GM19043 (cell line): ENCODE results near the gene PROX1.

Experiments
- ATAC-seq: cut with Tn5 transposase; IDR thresholded peaks from one replicate; pipeline ENCODE4 v1.9.1; 2021; ENCODE audit warnings: low read depth; ENCODE audit not compliant: unreplicated experiment

The PROX1 gene

DNA sequence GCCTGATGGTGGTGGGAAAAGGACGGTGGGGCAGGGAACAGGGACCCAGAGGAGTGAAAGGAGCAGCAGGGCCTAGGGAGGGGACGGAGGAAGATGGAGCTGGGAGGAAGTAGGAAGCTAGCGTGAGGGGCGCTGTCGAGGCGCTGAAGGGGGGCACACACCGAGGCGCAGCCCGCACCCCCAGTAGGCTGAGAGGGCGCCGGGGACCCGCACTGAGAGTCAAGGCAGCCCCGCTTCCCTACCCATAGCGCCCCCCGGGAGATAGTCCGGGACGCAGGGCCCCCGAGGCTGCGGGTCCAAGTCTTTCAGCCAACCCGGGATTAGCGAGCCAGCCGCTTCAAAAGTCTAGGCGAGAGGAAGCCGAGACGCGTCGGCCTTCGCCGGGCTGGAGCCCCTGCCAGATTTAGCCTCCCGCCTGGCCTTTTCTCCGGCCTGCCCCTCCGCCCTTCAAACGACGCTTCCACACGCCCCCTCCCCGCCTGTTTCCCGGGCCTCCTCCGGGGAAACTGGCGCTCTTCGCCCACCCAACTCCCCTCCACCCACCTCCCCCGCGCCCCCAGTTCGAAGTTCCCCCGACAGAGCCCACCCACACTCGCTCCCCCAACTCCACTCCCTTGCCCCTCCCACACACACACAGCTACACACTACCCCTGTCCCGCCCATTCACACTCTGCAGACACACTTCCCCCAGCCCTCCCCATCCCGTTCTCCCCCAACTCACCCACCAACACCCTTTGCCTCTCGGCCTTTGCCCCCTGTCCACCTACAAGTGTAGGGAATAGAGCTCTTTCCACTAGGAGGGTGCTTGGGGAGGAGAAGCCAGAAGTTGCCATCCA is 7.8 kb upstream of the PROX1 start:
- no peak for ATAC-seq

DNA sequence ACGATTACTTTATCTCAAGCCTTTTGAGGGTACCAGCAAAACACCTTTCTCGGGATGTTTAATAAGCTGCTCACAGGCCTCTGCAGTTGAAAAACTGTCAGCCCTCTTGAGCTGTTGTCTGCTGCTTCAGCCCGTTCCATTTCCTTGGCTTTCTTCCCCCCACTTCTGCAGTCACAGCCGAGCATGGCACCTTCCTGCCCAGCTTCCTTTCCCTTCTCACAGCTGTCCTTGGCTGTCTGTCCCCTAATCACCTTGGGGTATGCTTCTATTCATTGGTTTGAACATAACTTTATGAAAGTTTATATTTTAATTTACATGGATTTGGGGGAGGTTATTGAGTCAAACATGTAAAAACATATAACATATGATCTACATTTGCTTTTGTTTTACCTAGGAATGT is 6.9 kb upstream of the PROX1 start:
- ATAC-seq = no peak

DNA sequence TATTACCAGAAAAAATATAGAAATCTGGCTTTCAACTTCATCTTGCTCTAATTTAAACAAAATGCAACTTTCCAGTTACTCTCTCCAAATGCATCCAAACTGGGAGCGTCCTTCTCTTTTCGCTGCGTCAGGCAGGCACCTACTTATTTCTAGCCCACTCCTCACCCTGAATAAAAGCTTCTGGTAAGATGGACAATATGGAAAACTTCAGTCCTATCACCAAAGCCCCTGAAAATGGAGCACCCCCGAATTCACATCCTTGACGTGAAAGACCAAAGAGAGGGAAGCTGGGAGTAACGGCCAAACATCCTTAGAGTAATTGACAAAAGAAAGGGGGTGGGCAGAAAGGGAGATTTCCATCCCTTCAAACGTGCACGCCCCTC is 5.5 kb upstream of the PROX1 start:
- ATAC-seq = no peak

DNA sequence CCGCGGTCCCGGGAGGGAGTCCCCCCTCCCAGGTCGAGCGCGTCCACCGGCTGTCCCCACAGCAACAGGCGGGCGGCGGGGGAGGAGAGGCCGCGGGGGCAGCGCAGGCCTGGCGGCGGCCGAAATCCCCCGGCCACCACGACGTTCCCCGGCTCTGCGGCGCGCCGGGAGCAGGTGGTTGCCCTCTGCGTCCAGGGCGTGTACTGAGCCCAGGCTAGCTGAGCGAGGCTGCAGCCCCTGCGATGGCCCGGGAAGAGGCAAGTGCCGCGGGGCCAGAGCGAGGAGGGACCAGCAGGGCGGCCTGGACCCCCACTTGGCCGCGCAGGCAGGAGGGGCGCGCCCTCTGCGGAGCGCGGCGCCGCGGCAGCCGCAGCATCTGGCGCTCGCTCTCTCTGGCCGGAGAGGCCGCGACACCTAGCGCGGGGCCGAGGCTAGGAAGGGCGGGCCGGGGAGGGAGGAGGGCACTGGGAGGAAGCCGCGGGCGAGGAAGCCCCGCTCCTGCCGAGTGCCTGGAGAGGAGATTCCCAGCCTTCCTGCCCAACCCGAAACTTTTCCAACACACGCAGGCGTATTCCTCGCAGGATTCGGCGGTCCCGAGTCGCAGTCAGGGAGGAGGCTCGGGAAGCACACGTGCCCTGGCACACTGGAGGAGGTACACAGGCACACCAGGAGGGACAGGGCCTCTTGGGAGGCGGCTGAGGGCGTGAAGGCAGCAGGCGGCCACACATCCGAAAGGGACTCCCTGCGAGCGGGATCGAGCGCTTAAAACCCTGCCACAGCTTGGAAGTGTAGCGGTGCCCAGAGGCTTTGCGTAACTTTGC is 4.9 kb upstream of the PROX1 start:
- ATAC-seq = no peak

DNA sequence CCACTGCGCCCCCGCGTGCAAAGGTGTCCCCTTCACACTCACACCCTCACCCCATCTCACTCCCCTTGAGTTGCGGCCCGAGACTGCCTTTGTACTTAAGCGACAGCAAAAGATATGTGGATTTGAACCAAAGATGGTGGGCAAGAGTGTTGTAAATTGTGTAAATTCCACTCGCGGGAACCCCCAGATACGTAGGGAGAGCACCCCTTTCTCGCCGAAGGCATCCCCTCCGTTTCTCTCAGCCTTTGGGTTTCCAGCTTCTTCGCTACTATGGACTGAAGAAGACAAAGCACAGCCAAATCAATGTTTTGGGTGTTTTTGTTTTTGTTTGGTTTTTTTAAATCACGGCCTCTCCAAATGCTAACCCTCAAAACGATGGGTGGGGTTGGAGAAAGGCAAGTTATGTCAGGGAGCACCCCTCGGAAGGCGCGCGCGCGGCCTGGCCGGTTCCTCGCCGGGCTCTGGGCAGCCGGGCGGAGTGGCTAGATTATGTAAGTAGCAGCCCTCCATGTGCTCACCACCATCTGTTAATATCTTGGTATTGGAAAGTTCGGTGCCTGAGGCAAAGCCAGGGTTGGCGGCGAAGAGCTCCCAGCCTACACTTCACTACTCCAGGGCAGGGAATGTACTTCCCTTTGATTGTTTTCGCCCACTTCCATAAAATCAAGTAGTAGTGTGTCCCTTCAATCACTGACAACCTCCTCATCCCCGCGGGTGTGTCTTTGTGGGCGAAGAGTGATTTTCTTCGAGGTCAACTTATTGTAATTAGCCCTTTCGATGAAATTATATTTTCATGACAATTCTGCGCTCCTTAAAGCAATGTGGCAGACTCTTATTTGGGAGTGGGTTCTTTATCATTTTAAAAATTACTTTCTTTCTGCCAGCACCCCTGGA is 4.0 kb upstream of the PROX1 start:
- ATAC-seq = no peak

DNA sequence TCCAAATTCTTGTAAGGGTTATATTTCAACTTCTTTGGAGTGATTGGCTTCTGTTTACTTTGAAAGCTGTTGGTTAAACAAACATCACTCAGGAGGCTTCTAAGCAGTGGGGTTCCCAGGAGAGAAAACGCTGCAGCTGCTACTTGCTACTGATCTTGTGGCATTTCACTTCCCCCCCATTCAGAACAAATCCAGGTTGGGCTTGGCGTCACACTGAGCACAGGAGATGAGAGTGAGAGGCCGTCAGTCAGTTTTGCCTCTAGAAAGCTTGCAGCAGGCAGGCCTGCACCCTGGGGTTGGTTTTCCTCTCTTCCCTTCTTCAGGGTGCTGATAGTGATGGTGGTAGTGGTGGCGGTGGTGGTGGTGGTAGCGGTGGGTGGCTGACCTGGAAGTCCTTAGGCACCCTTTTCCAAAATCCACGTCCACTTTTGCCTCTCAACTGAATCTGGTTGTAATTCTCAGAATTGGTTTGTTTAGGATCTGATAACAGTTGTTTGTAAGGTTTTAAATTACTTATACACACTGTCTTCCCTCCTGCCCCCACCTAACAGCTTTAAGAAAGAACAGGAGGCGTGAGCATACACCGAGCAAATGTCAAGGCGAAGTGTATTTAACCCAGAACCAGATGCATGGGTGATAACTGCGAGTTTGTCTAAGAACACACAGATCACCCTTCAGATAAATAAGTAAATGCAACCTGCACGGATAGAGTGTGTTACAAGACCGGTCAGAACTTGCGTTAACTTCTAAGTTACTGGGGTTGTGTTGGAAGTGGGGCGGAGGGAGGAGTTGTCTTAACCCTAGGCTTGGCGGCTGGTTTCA is 3.2 kb upstream of the PROX1 start:
- ATAC-seq = no peak

DNA sequence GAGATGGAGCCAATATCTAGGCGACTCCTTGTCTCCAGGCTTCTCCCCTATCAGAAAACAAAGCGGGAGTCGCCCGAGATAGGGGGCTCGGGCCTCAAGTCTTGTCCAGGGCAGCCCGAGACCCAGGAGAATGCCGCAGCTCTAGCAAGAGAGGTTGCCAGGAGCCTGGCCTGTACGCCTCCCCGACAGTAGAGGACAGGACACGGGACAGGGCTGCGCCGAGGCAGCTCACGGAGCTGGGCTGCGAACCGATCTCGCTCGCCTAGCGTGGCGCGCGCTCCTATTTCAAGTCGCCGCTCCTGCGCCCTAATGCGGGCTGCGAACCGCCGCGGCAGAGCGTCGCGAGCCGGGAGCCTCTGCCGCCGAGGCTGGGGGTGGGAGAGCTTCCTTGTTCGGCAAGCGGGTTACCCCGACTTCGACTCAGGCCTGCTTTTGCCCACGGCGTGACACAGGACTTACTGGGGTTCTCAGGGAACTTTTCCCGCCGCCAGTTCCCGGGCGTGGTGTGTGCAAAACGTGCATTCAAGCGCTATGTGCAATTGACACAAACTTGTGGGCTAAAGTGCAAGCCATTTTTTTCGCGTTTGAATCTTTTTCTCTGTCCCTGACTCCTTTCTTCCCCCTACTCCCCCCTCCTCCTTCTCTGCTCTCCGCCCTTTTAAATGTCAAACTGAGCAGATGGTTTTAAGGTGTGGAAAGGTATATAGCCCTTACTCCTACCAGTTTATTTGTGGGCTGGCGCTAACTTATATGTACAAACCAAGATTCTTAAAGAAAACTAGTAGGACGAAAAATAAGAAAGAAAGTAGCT is 2.4 kb upstream of the PROX1 start:
- ATAC-seq = no peak

DNA sequence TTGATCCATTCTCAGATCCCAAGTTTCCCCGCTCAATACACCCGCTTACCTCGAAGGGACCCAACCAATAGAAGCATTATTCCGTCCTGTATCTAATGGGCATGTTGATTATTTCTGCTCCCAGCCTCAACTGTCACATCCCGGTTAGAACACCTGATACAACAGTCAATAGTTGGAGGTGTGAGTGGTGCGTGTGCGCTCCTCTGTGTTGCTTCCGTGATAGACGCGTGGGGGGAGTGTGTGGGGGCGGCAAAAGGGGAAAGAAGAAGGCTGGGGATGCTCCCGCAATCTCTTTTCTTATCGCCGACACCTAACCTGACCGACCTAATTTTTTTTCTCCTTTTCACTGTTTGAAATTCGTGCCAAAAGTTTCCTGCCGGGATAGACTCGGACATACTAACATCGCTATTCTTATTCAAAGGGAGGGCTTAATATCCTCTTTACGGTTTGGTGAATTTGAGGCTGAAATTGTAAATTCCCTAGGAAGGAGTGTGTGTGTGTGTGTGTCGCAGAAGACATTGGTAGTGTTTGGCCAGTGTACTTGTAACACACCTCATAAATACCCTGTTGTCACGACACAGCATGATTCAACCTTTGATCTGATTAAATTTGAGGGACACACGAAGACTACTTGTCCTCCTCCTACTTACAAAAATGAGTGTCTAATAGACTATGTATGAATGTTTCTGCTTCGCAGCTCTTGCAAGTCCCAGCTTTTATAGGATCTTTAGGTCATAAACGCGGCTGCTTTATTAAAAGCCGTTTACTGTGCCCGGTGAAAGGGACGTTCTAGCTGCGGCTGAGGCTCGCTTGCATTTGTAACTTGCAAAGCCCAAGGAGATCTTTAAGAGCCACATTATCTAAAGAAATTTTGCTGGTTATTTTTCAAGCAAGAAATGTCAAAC is 1.5 kb upstream of the PROX1 start:
- no peak for ATAC-seq

DNA sequence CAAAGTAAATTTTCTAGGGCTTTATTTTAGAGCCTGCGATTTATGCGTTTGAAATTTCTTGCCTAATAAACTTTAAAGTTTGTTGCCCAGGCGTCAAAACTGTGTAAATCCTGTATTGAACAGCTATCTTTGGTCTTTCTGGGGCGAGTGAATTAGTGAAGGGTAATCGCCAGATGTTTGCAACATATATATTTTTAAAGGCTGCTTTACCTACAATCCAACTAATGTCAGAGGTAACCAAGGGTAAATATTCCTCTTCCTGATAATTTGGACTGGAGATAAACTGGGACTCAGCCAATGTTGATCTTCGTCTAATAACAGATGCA is 885 bp upstream of the PROX1 start:
- no peak for ATAC-seq

DNA sequence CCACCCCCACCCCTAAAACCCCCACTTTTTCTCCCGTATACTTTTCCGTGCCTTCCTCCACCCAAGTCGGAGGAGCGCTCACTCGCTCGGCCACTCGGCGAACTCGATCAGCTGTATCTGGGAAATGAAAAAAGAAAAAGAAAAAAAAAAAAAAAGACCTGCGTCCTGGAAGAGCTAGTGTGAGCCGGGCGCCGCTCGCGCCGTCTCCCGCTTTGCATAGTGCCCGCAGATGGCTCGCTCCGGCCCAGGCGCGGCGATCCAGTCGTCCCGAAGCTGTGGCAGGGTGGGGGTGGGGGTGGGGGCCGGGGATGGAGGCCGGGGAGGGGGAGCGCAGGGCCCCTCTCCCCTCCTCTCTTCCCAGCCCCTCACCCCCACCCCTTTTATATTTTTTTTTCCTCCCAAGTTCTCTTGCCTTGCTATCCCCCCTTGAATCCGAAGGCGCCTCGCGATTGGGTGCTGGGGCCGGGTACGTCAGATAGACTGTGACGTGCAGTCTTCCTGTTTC is 299 bp upstream of the PROX1 start:
- ATAC-seq = peak; percentile 76

DNA sequence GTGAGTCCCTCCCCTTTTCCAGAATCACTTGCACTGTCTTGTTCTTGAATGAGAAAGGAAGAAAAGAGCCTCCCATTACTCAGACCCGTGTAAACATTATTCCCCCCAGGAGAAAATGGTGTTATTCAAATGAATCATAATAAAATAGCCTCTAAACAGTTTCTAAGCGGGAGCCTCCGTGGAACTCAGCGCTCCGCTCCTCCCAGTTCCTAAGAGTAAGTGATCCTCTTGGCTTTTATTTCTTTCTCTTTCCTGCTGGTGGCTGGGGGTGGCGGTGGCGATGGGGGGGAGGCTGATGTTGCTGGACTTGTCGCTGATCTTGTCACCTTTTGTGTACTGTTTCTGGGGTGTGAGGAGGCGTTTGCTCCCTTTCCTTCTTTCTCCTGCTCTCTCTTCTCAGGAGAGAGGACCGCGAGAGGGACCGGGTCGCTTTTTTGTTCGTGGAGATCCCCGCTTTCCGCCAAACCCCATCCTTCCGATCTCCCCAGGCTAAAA is 781 bp downstream of the PROX1 start:
- ATAC-seq = no peak

DNA sequence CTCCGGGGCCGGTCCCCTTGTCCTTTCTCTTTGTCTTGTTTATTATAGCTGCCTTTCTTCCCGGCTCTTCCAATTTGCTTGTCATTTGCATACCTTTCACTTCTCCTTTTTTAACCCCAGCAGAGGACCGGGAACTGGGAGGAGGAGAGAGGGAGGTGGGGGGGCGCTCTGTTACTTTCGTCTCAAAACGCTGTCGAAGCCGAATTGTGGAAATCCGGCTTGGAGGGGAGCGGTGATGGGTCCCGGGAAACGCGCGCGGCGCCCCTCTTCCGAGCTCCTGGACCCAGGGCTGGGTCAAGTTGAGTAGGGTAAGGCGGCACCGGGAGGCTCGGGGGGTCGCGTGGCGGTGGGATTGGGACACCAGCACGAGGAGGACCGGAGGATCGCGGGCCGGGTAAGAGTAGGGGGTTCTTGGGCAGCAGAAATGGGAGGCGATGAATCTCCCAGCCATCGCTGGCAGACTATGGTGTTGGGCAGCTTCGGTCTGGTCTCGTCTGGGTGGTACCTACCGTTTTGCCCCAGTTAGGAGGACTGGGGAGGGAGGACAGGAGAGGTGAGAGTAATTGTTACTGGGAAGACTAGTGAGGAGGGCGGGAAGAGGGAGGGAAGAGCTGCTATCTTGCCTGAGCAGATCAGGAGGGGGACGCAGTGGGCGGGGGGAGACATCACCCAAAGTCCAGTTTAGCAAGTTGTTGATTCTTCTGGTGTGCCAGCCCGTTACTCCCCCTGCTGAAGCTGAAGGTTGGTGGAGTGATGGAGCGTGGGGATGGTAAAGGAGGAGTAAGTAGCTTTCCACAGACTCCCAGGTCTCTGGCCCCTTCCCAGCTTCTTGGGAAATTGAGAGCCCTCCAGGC is 1.5 kb downstream of the PROX1 start:
- no peak for ATAC-seq

DNA sequence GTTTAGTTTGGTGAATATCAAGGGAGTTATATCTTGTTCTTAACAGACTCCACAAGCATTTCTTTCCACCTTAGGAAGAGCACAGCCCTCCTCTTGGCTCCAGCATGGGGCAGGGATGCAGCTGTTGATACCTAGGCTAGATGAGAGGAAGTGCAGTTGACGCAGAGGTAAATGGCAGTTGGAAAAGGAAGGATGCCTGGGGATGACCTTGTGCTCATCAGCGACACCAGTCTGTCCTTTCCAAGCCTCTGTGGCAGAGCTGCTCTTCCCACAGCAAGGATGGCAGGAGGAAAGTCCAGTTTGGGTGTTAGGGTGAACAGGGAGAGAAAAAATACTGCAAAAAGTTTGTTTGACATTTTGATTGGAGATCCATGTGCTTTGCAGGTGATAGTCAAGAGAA is 6.2 kb downstream of the PROX1 start:
- no peak for ATAC-seq

DNA sequence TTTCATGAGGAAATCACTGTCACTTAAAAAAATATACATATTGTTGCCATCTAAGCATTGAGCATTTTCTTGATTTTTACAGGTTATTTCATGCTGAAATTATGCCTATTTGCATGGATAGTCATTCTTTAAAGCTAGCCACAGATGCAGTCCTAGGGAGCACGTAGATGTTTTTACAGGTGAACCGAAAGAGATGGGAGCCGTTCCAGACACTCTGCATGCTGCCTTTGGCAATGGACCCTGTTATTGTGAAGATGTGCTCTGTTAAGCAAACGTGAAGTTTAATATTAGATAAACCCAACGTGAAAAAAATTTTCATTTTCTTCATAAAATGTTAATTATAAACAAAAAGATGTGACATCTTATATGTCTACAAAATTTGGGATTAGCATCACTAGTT is 7.1 kb downstream of the PROX1 start:
- no peak for ATAC-seq

DNA sequence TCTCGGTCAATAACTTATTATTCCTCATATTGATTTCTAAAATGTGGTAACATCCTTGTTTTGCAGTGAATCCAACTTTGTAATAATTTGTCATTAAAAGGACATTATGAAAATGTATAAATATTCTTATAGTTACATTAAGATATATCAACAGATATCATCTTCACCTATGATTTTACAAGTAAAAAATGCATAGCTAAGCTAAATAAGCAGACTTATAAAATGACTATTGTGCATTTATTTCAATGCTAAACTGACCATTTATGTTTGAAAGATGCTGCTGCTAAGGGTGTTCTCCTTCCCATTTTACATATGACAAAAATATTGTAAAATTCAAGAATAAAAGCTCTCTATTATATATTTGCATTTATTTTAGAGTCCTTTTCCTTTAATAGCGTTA is 7.8 kb downstream of the PROX1 start:
- ATAC-seq = no peak

DNA sequence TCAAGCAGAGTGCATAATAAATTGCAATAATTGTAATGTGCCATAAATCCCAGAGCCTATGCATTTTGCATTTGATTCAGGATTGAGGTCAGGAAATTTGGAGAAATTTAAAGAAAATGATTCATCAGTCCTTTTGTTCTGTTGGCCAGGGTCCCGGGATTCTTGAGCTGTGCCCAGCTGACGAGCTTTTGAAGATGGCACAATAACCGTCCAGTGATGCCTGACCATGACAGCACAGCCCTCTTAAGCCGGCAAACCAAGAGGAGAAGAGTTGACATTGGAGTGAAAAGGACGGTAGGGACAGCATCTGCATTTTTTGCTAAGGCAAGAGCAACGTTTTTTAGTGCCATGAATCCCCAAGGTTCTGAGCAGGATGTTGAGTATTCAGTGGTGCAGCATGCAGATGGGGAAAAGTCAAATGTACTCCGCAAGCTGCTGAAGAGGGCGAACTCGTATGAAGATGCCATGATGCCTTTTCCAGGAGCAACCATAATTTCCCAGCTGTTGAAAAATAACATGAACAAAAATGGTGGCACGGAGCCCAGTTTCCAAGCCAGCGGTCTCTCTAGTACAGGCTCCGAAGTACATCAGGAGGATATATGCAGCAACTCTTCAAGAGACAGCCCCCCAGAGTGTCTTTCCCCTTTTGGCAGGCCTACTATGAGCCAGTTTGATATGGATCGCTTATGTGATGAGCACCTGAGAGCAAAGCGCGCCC is 8.7 kb downstream of the PROX1 start:
- no peak for ATAC-seq
